HCT116 (cell line): ENCODE results near the gene SMIM12. TPM values are rescaled to one million over a fixed set of nuclear protein-coding genes. Genes with fewer than 3 reads are reported as not detected.
A peak's percentile ranks its signal among the peaks of the same experiment; 100 is the strongest.

Experiments used
- ATAC-seq: fragments of 200-7000 bp; cut with Tn5 transposase; 2 replicates; pipeline ENCODE4 v1.9.1; 2020; ENCODE audit warnings: mild to moderate bottlenecking, moderate library complexity
- BruUV-seq: library from RNA; stranded (reverse); fragments of 400-500 nt; replicated peaks from 2 replicates; lab custom pipeline; 2021; lab: Mats Ljungman, UMichigan
- CTCF ChIA-PET: fragments of 300-600 bp; sonication (Branson Sonifier 250); formaldehyde crosslinking; loops from one replicate; lab custom pipeline; 2021; ENCODE audit warnings: antibody characterized with exemption; lab: Charles Lee
- POLR2A ChIA-PET: fragments of 300-600, 350-600 bp; sonication (Branson Sonifier 250); formaldehyde crosslinking; loops from one replicate; lab custom pipeline; 2021; ENCODE audit warnings: antibody characterized with exemption; lab: Charles Lee
- RAD21 ChIA-PET, 2 experiments: fragments of 300-600 bp; sonication (Branson Sonifier 250); formaldehyde crosslinking; loops; one replicate each; lab custom pipeline; 2023; ENCODE audit warnings: low total read pairs in 2 of 2; ENCODE audit not compliant: uncharacterized antibody in 2 of 2, unreplicated experiment in 2 of 2, low non-redundant PET in 1 of 2; lab: Charles Lee
- DNase-seq: peaks from one replicate; pipeline ENCODE4 v3.0.0-alpha.2; 2010; ENCODE audit warnings: low read depth, low spot score
- H2AFZ ChIP-seq: fragments of 200-600 bp; shearing (Covaris generic), sonication (generic); 2 replicates; pipeline ENCODE4 v1.6.1; 2017; ENCODE audit warnings: low read depth, mixed run types, mixed read lengths, antibody characterized with exemption, low read length; ENCODE audit not compliant: poor library complexity, severe bottlenecking
- H3K27ac ChIP-seq: 2 replicates; pipeline ENCODE4 v1.5.1; 2012; ENCODE audit warnings: low read depth, low read length
- H3K27me3 ChIP-seq: fragments of 200-600 bp; sonication (generic); 2 replicates; pipeline ENCODE4 v1.6.1; 2016; ENCODE audit warnings: mixed run types, low read length, mixed read lengths; ENCODE audit not compliant: insufficient read depth
- H3K36me3 ChIP-seq, 2 experiments: fragments of 200-500 bp in 1 of 2; fragments of 200-600 bp in 1 of 2; sonication (Bioruptor generic) in 1 of 2; sonication (generic) in 1 of 2; 2 replicates each; pipeline versions ENCODE4 v1.5.1 to v1.6.1; 2014 to 2016; ENCODE audit warnings: low read length in 2 of 2, inconsistent platforms in 1 of 2, mixed read lengths in 1 of 2, mixed run types in 1 of 2; ENCODE audit not compliant: insufficient read depth in 2 of 2, control insufficient read depth in 1 of 2
- H3K4me1 ChIP-seq, 2 experiments: fragments of 200-600 bp in 1 of 2; sonication (generic) in 1 of 2; 2 replicates each; pipeline versions ENCODE4 v1.5.1 to v1.6.1; 2012 to 2017; ENCODE audit warnings: low read length in 2 of 2, inconsistent platforms in 1 of 2, mild to moderate bottlenecking in 1 of 2, mixed read lengths in 1 of 2, mixed run types in 1 of 2, moderate library complexity in 1 of 2; ENCODE audit not compliant: insufficient read depth in 2 of 2, control insufficient read depth in 1 of 2
- H3K4me2 ChIP-seq: fragments of 200-600 bp; sonication (generic); 2 replicates; pipeline ENCODE4 v1.6.1; 2017; ENCODE audit warnings: mixed run types, low read length, mixed read lengths
- H3K4me3 ChIP-seq, 2 experiments: fragments of 200-600 bp in 1 of 2; sonication (generic) in 1 of 2; replicated peaks in 1 of 2; 2 replicates each; pipeline ENCODE4 v1.5.1; 2011 to 2016; ENCODE audit warnings: low read length in 2 of 2, control low read depth in 1 of 2, low read depth in 1 of 2, mild to moderate bottlenecking in 1 of 2, mixed read lengths in 1 of 2, mixed run types in 1 of 2
- H3K79me2 ChIP-seq: fragments of 200-600 bp; sonication (generic); 2 replicates; pipeline ENCODE4 v1.6.1; 2017; ENCODE audit warnings: mild to moderate bottlenecking, mixed run types, low read length, moderate library complexity, mixed read lengths; ENCODE audit not compliant: insufficient read depth
- H3K9ac ChIP-seq: fragments of 200-600 bp; sonication (generic); 2 replicates; pipeline ENCODE4 v1.6.1; 2016; ENCODE audit warnings: low read length, mixed read lengths
- H3K9me2 ChIP-seq: fragments of 200-600 bp; sonication (generic), shearing (Covaris generic); 2 replicates; pipeline ENCODE4 v1.6.1; 2017; ENCODE audit warnings: mixed run types, mild to moderate bottlenecking, moderate library complexity; ENCODE audit not compliant: insufficient read depth
- H3K9me3 ChIP-seq, 2 experiments: fragments of 200-500 bp in 1 of 2; fragments of 200-600 bp in 1 of 2; sonication (Bioruptor generic) in 1 of 2; sonication (generic) in 1 of 2; 2 replicates each; pipeline ENCODE4 v1.6.1; 2014 to 2017; ENCODE audit warnings: low read length in 2 of 2, mixed read lengths in 2 of 2, inconsistent platforms in 1 of 2, low read depth in 1 of 2, mild to moderate bottlenecking in 1 of 2, mixed run types in 1 of 2, moderate library complexity in 1 of 2; ENCODE audit not compliant: control insufficient read depth in 1 of 2, insufficient read depth in 1 of 2
- H4K20me1 ChIP-seq: fragments of 200-600 bp; sonication (generic), shearing (Covaris generic); 2 replicates; pipeline ENCODE4 v1.6.1; 2017; ENCODE audit warnings: mixed run types, mild to moderate bottlenecking, moderate library complexity; ENCODE audit not compliant: insufficient read depth
- CBX3 ChIP-seq: IDR thresholded peaks from 2 replicates; pipeline ENCODE4 v1.6.1; 2012; ENCODE audit warnings: low read depth
- CEBPB ChIP-seq: IDR thresholded peaks from 2 replicates; pipeline ENCODE4 v1.6.1; 2012; ENCODE audit warnings: low read depth
- CTCF ChIP-seq, 3 experiments: fragments of 200-600 bp in 1 of 3; sonication (generic) in 1 of 3; IDR thresholded peaks in 2 of 3; conservative IDR thresholded peaks in 1 of 3; 2 replicates each; pipeline ENCODE4 v1.5.1; 2012 to 2017; ENCODE audit warnings: low read depth in 2 of 3, low read length in 2 of 3, antibody characterized with exemption in 1 of 3, borderline replicate concordance in 1 of 3, control low read depth in 1 of 3, mild to moderate bottlenecking in 1 of 3, mixed read lengths in 1 of 3, mixed run types in 1 of 3, moderate library complexity in 1 of 3; ENCODE audit not compliant: insufficient read depth in 1 of 3
- EGR1 ChIP-seq: IDR thresholded peaks from 2 replicates; pipeline ENCODE4 v1.6.1; 2012; ENCODE audit warnings: low read depth
- EZH2 ChIP-seq: fragments of 200-600 bp; sonication (generic); IDR thresholded peaks from 2 replicates; pipeline ENCODE4 v1.6.1; 2017; ENCODE audit warnings: antibody characterized with exemption, mixed run types
- MAX ChIP-seq: IDR thresholded peaks from 2 replicates; pipeline ENCODE4 v1.6.1; 2012
- POLR2A ChIP-seq: IDR thresholded peaks from 2 replicates; pipeline ENCODE4 v1.7.0; 2011; ENCODE audit warnings: borderline replicate concordance; ENCODE audit not compliant: insufficient read depth, insufficient read length; ENCODE audit errors: extremely low read depth
- RAD21 ChIP-seq: IDR thresholded peaks from 2 replicates; pipeline ENCODE4 v1.6.1; 2012; ENCODE audit warnings: low read depth, mild to moderate bottlenecking
- SIN3A ChIP-seq: IDR thresholded peaks from 2 replicates; pipeline ENCODE4 v1.6.1; 2012; ENCODE audit warnings: low read depth
- SRF ChIP-seq: IDR thresholded peaks from 2 replicates; pipeline ENCODE4 v1.6.1; 2012; ENCODE audit warnings: low read depth
- intact Hi-C: fragments of 100-400 bp; cut with micrococcal nuclease; formaldehyde crosslinking; loops from 2 replicates; pipeline ENCODE4 v1.10.0; 2022
- total RNA-seq: library from RNA; stranded (reverse); gene quantifications from one replicate; pipeline ENCODE4 v1.2.1, GENCODE V29; 2021; ENCODE audit not compliant: unreplicated experiment

The SMIM12 gene
- total RNA-seq, 1 experiment from 2014 or later: 31.3 TPM

- ChIA-PET POLR2A (no interaction called here), CTCF (no interaction called here), RAD21 (no interaction called here)
- intact Hi-C loops: no loop called here
- no peak overlapping the region for H3K4me3 ChIP-seq
- ATAC-seq (no peak), DNase-seq (no peak)
- H2AFZ ChIP-seq: no peak overlapping the region
- H3K27me3 ChIP-seq: peaks cover 41% of the 10 kb centered on the region
- H3K9me2 ChIP-seq: no peaks in the 10 kb centered on the region
- H3K36me3 ChIP-seq: no peaks in the 10 kb centered on the region
- no TSS peak for BruUV-seq
- TF ChIP-seq EGR1: no peak
- 0 out of 6 replicates have a peak, but pooled peaks of 1 of the 3 experiments have one; percentile 8 for TF ChIP-seq CTCF (IDR thresholded peaks at IDR 0.05 in 2 of 3, conservative IDR thresholded peaks at IDR 0.05 in 1 of 3; ENCODE audit: borderline replicate concordance in 1 of 3, insufficient read depth in 1 of 3, low read depth in 2 of 3, low read length in 2 of 3)
- no peaks in the 10 kb centered on the region for H3K9me3 ChIP-seq
- H3K27ac ChIP-seq: no peak overlapping the region
- H3K4me1 ChIP-seq: peaks cover 0 to 1% of the 10 kb centered on the region in 2 experiments; a peak in 2 of 4 replicates
- no peaks in the 10 kb centered on the region for H4K20me1 ChIP-seq
- H3K9ac ChIP-seq: no peak overlapping the region
- no peaks in the 10 kb centered on the region for H3K79me2 ChIP-seq
- no peak overlapping the region for H3K4me2 ChIP-seq
Observed at GRCh38 chr1:34871443-34872132, 12.0 kb upstream of the SMIM12 start.

- no TSS peak for BruUV-seq
- ChIA-PET CTCF (interaction anchor here (1.2 kb wide), 1 partner anchor 11 kb away, joined by 3 read pairs; the partner anchor contains the start of gene SMIM12), POLR2A (interaction anchor here (1.5 kb wide), 1 partner anchor 11 kb away, joined by 3 read pairs; the partner anchor contains the start of gene SMIM12), RAD21 (no interaction called here)
- TF ChIP-seq MAX: no peak
- no peak for TF ChIP-seq CBX3
- TF ChIP-seq SRF: no peak
- TF ChIP-seq RAD21: no peak
- TF ChIP-seq POLR2A: no peak
- TF ChIP-seq CEBPB: no peak
- no peak for TF ChIP-seq SIN3A
- TF ChIP-seq EZH2: no peak
- Histone ChIP-seq H3K9me3 (no peaks in the 10 kb centered on the region), H3K4me1 (peaks cover 0 to 8% of the 10 kb centered on the region in 2 experiments; a peak in 2 of 4 replicates), H4K20me1 (no peaks in the 10 kb centered on the region), H3K4me2 (no peak overlapping the region), H3K27me3 (peaks cover 41% of the 10 kb centered on the region), H3K4me3 (no peak overlapping the region), H3K9ac (no peak overlapping the region), H3K36me3 (no peaks in the 10 kb centered on the region), H3K79me2 (no peaks in the 10 kb centered on the region), H3K9me2 (no peaks in the 10 kb centered on the region), H3K27ac (no peak overlapping the region), H2AFZ (no peak overlapping the region)
- intact Hi-C loops: no loop called here
- DNase-seq (no peak), ATAC-seq (no peak)
Observed at GRCh38 chr1:34870395-34870794, 10.8 kb upstream of the SMIM12 start.
